Activated naive CD8-positive, alpha-beta T cell treated with anti-CD3 and anti-CD28 coated beads, Interleukin-2, amount 50 U/mL, for 24 hours (primary cell): Measurements from ENCODE around the gene CAMTA1.

ENCODE experiments used
- ATAC-seq: fragments of 150-1000 bp; cut with Tn5 transposase; one replicate; pipeline ENCODE4 v1.10.0; 2021
- DNase-seq: peaks from one replicate; pipeline ENCODE4 v3.0.0; 2021
- H3K27ac Mint-ChIP-seq: one replicate; pipeline ENCODE4 v1.8.0; 2021; ENCODE audit warnings: mild to moderate bottlenecking, mixed read lengths
- H3K27me3 Mint-ChIP-seq: one replicate; pipeline ENCODE4 v1.8.0; 2021; ENCODE audit warnings: mixed read lengths
- H3K36me3 Mint-ChIP-seq: one replicate; pipeline ENCODE4 v1.8.0; 2021; ENCODE audit warnings: low read depth, mixed read lengths
- H3K4me1 Mint-ChIP-seq: one replicate; pipeline ENCODE4 v1.8.0; 2021; ENCODE audit warnings: mixed read lengths
- H3K4me3 Mint-ChIP-seq: one replicate; pipeline ENCODE4 v1.8.0; 2021; ENCODE audit warnings: mild to moderate bottlenecking, moderate library complexity, mixed read lengths
- H3K9me3 Mint-ChIP-seq: one replicate; pipeline ENCODE4 v1.8.0; 2021; ENCODE audit warnings: mixed read lengths

The CAMTA1 gene

GRCh38 chr1:7398982-7399381 lies 613.7 kb downstream of the CAMTA1 start:
- Mint-ChIP-seq H3K4me3 (no peak overlapping the region), H3K9me3 (peaks cover 38% of the 10 kb centered on the region), H3K27ac (no peak overlapping the region), H3K27me3 (peaks cover 26% of the 10 kb centered on the region), H3K36me3 (peaks cover 2% of the 10 kb centered on the region), H3K4me1 (no peaks in the 10 kb centered on the region)
- no peak for ATAC-seq
- DNase-seq: no peak

GRCh38 chr1:7399514-7400125 lies 614.4 kb downstream of the CAMTA1 start:
- peaks cover 26% of the 10 kb centered on the region for H3K27me3 Mint-ChIP-seq
- H3K9me3 Mint-ChIP-seq: peaks cover 38% of the 10 kb centered on the region
- ATAC-seq (no peak), DNase-seq (no peak)
- no peak overlapping the region for H3K27ac Mint-ChIP-seq
- no peak overlapping the region for H3K4me3 Mint-ChIP-seq
- H3K36me3 Mint-ChIP-seq: peaks cover 2% of the 10 kb centered on the region
- H3K4me1 Mint-ChIP-seq: no peaks in the 10 kb centered on the region

GRCh38 chr1:7400566-7400965 lies 615.3 kb downstream of the CAMTA1 start:
- no peak for ATAC-seq
- Mint-ChIP-seq H3K9me3 (peaks cover 33% of the 10 kb centered on the region), H3K4me3 (no peak overlapping the region), H3K27me3 (peaks cover 23% of the 10 kb centered on the region), H3K36me3 (peaks cover 2% of the 10 kb centered on the region), H3K27ac (no peak overlapping the region), H3K4me1 (no peaks in the 10 kb centered on the region)
- DNase-seq: no peak

GRCh38 chr1:7401814-7402547 lies 616.7 kb downstream of the CAMTA1 start:
- ATAC-seq (no peak), DNase-seq (no peak)
- H3K4me3 Mint-ChIP-seq: no peak overlapping the region
- H3K27ac Mint-ChIP-seq: no peak overlapping the region
- H3K27me3 Mint-ChIP-seq: peaks cover 17% of the 10 kb centered on the region
- no peaks in the 10 kb centered on the region for H3K4me1 Mint-ChIP-seq
- peaks cover 23% of the 10 kb centered on the region for H3K9me3 Mint-ChIP-seq
- H3K36me3 Mint-ChIP-seq: peaks cover 2% of the 10 kb centered on the region

- H3K9me3 Mint-ChIP-seq: peaks cover 19% of the 10 kb centered on the region
- ATAC-seq: no peak
- no peaks in the 10 kb centered on the region for H3K4me1 Mint-ChIP-seq
- no peak overlapping the region for H3K27ac Mint-ChIP-seq
- no peak for DNase-seq
- H3K4me3 Mint-ChIP-seq: no peak overlapping the region
- H3K36me3 Mint-ChIP-seq: peaks cover under 1% of the 10 kb centered on the region
- H3K27me3 Mint-ChIP-seq: peaks cover 15% of the 10 kb centered on the region
These were observed 617.2 kb downstream of the CAMTA1 start for GRCh38 chr1:7402548-7402850.

GRCh38 chr1:7403265-7404045 lies 618.2 kb downstream of the CAMTA1 start:
- peaks cover 12% of the 10 kb centered on the region for H3K27me3 Mint-ChIP-seq
- DNase-seq (no peak), ATAC-seq (no peak)
- H3K4me3 Mint-ChIP-seq: no peak overlapping the region
- H3K36me3 Mint-ChIP-seq: no peaks in the 10 kb centered on the region
- H3K27ac Mint-ChIP-seq: no peak overlapping the region
- peaks cover 18% of the 10 kb centered on the region for H3K9me3 Mint-ChIP-seq
- H3K4me1 Mint-ChIP-seq: no peaks in the 10 kb centered on the region

GRCh38 chr1:7404046-7404742 lies 618.9 kb downstream of the CAMTA1 start:
- H3K36me3 Mint-ChIP-seq: no peaks in the 10 kb centered on the region
- DNase-seq (no peak), ATAC-seq (no peak)
- H3K27ac Mint-ChIP-seq: no peak overlapping the region
- H3K4me1 Mint-ChIP-seq: no peaks in the 10 kb centered on the region
- peaks cover 10% of the 10 kb centered on the region for H3K27me3 Mint-ChIP-seq
- no peak overlapping the region for H3K4me3 Mint-ChIP-seq
- H3K9me3 Mint-ChIP-seq: peaks cover 18% of the 10 kb centered on the region

GRCh38 chr1:7405844-7406500 lies 620.7 kb downstream of the CAMTA1 start:
- Mint-ChIP-seq H3K4me3 (no peak overlapping the region), H3K4me1 (no peaks in the 10 kb centered on the region), H3K27ac (no peak overlapping the region), H3K36me3 (no peaks in the 10 kb centered on the region), H3K27me3 (peaks cover 5% of the 10 kb centered on the region), H3K9me3 (peaks cover 9% of the 10 kb centered on the region)
- DNase-seq (no peak), ATAC-seq (no peak)

GRCh38 chr1:7406641-7407543 lies 621.6 kb downstream of the CAMTA1 start:
- DNase-seq (no peak), ATAC-seq (no peak)
- Mint-ChIP-seq H3K4me1 (no peaks in the 10 kb centered on the region), H3K27me3 (peaks cover 5% of the 10 kb centered on the region), H3K4me3 (no peak overlapping the region), H3K27ac (no peak overlapping the region), H3K36me3 (no peaks in the 10 kb centered on the region), H3K9me3 (peaks cover under 1% of the 10 kb centered on the region)

GRCh38 chr1:7407544-7407895 lies 622.3 kb downstream of the CAMTA1 start:
- ATAC-seq: no peak
- peaks cover under 1% of the 10 kb centered on the region for H3K27me3 Mint-ChIP-seq
- no peaks in the 10 kb centered on the region for H3K4me1 Mint-ChIP-seq

GRCh38 chr1:7407980-7408770 lies 622.9 kb downstream of the CAMTA1 start:
- Mint-ChIP-seq H3K4me3 (no peak overlapping the region), H3K9me3 (no peaks in the 10 kb centered on the region)

More at GRCh38 chr1:7407544-7407895, 622.3 kb downstream of the CAMTA1 start:
- no peak overlapping the region for H3K4me3 Mint-ChIP-seq
- no peak for DNase-seq
- H3K9me3 Mint-ChIP-seq: no peaks in the 10 kb centered on the region
- H3K27ac Mint-ChIP-seq: no peak overlapping the region
- no peaks in the 10 kb centered on the region for H3K36me3 Mint-ChIP-seq

GRCh38 chr1:7408771-7409150 lies 623.5 kb downstream of the CAMTA1 start:
- no peak for DNase-seq
- no peak overlapping the region for H3K4me3 Mint-ChIP-seq

More at GRCh38 chr1:7407980-7408770, 622.9 kb downstream of the CAMTA1 start:
- no peak for ATAC-seq
- Mint-ChIP-seq H3K27ac (no peak overlapping the region), H3K27me3 (no peaks in the 10 kb centered on the region), H3K36me3 (no peaks in the 10 kb centered on the region), H3K4me1 (no peaks in the 10 kb centered on the region)
- no peak for DNase-seq

GRCh38 chr1:7409278-7409677 lies 624.0 kb downstream of the CAMTA1 start:
- H3K27me3 Mint-ChIP-seq: no peaks in the 10 kb centered on the region
- H3K4me3 Mint-ChIP-seq: no peak overlapping the region
- ATAC-seq (no peak), DNase-seq (no peak)
- no peaks in the 10 kb centered on the region for H3K4me1 Mint-ChIP-seq
- H3K27ac Mint-ChIP-seq: no peak overlapping the region
- no peaks in the 10 kb centered on the region for H3K9me3 Mint-ChIP-seq
- no peaks in the 10 kb centered on the region for H3K36me3 Mint-ChIP-seq

More at GRCh38 chr1:7408771-7409150, 623.5 kb downstream of the CAMTA1 start:
- Mint-ChIP-seq H3K9me3 (no peaks in the 10 kb centered on the region), H3K27ac (no peak overlapping the region), H3K4me1 (no peaks in the 10 kb centered on the region), H3K27me3 (no peaks in the 10 kb centered on the region), H3K36me3 (no peaks in the 10 kb centered on the region)
- ATAC-seq: no peak
